PFSK-1 (cell line): ENCODE measurements around the gene PSD.

Source experiments
- FOXP2 ChIP-seq: optimal IDR thresholded peaks from 2 replicates; pipeline ENCODE3; 2011; ENCODE audit warnings: borderline replicate concordance, control low read depth, inconsistent platforms; ENCODE audit not compliant: insufficient read depth; ENCODE audit errors: extremely low read length, extremely low read depth
- POLR2AphosphoS5 ChIP-seq: IDR thresholded peaks from 2 replicates; pipeline ENCODE4 v1.6.1; 2012; ENCODE audit warnings: low read depth, mild to moderate bottlenecking, control low read depth, low read length, moderate library complexity
- REST ChIP-seq, 2 experiments: IDR thresholded peaks; 2 replicates each; pipeline versions ENCODE4 v1.6.1 to v1.8.0; 2011 to 2012; ENCODE audit warnings: low read depth in 2 of 2, low read length in 2 of 2, control low read depth in 1 of 2, inconsistent platforms in 1 of 2, mild to moderate bottlenecking in 1 of 2, moderate library complexity in 1 of 2; ENCODE audit not compliant: insufficient read depth in 1 of 2
- SIN3A ChIP-seq: IDR thresholded peaks from 2 replicates; pipeline ENCODE4 v1.6.1; 2012; ENCODE audit warnings: mild to moderate bottlenecking, low read length, moderate library complexity, borderline replicate concordance; ENCODE audit not compliant: insufficient read depth
- TAF1 ChIP-seq: IDR thresholded peaks from 2 replicates; pipeline ENCODE4 v1.6.1; 2012; ENCODE audit warnings: low read length, control low read depth, borderline replicate concordance; ENCODE audit not compliant: insufficient read depth

Gene PSD

GRCh38 chr10:102381983-102382382 is 36.6 kb downstream of the PSD start:
- TF ChIP-seq TAF1 (no peak), FOXP2 (no peak), REST (IDR thresholded peaks at IDR 0.05; ENCODE audit: insufficient read depth in 1 of 2, low read depth in 2 of 2, low read length in 2 of 2) (no peak), POLR2AphosphoS5 (no peak), SIN3A (no peak)

- TF ChIP-seq TAF1 (no peak), REST (IDR thresholded peaks at IDR 0.05; ENCODE audit: insufficient read depth in 1 of 2, low read depth in 2 of 2, low read length in 2 of 2) (no peak)
These were observed 39.2 kb downstream of the PSD start for GRCh38 chr10:102379383-102379782.

GRCh38 chr10:102376901-102377300 is 41.7 kb downstream of the PSD start:
- TF ChIP-seq TAF1, result no peak
- TF ChIP-seq FOXP2, result no peak
- no peak for TF ChIP-seq SIN3A
- no peak for TF ChIP-seq POLR2AphosphoS5
- no peak for TF ChIP-seq REST (IDR thresholded peaks at IDR 0.05; ENCODE audit: insufficient read depth in 1 of 2, low read depth in 2 of 2, low read length in 2 of 2)

- TF ChIP-seq POLR2AphosphoS5, result no peak
- TF ChIP-seq REST (IDR thresholded peaks at IDR 0.05; ENCODE audit: insufficient read depth in 1 of 2, low read depth in 2 of 2, low read length in 2 of 2), result no peak
- TF ChIP-seq FOXP2, result no peak
- TF ChIP-seq TAF1, result no peak
- no peak for TF ChIP-seq SIN3A
These were observed 42.7 kb downstream of the PSD start for GRCh38 chr10:102375867-102376266.

GRCh38 chr10:102375250-102375649 is 43.3 kb downstream of the PSD start:
- TF ChIP-seq SIN3A (no peak), REST (IDR thresholded peaks at IDR 0.05; ENCODE audit: insufficient read depth in 1 of 2, low read depth in 2 of 2, low read length in 2 of 2) (no peak), POLR2AphosphoS5 (no peak), TAF1 (no peak), FOXP2 (no peak)
